Breast epithelium (tissue), 4 donors: ENCODE data around the gene SLC17A5. TPM values are rescaled to one million over a fixed set of nuclear protein-coding genes. Genes with fewer than 3 reads are reported as not detected.
"Not testable (repeated sequence)": the region's sequence is repeated elsewhere in the genome, so short reads cannot be mapped to it uniquely, and the experiment has no call there.

ENCODE experiments used
- DNase-seq, 2 donors: peaks; one replicate each; pipeline ENCODE4 v3.0.0-alpha.2; 2019; ENCODE audit warnings: low spot score in 2 of 2
- H3K27ac ChIP-seq, 2 donors: fragments of 200-600 bp; sonication (generic) in 1 of 2; one replicate each; pipeline ENCODE4 v1.5.1; 2016 to 2019; ENCODE audit warnings: mild to moderate bottlenecking in 1 of 2
- H3K27me3 ChIP-seq, 2 donors: fragments of 200-600 bp; sonication (generic) in 1 of 2; one replicate each; pipeline versions ENCODE4 v1.5.1 to v1.6.0; 2017 to 2019; ENCODE audit warnings: control low read depth in 1 of 2, mild to moderate bottlenecking in 1 of 2
- H3K36me3 ChIP-seq: fragments of 200-600 bp; one replicate; pipeline ENCODE4 v1.5.1; 2019
- H3K4me1 ChIP-seq, 2 donors: fragments of 200-600 bp; sonication (generic); one replicate each; pipeline ENCODE4 v1.5.1; 2016 to 2019; ENCODE audit warnings: control low read depth in 1 of 2
- H3K4me3 ChIP-seq, 3 donors: fragments of 200-600 bp; sonication (generic); 1 replicate in 2 of 3; 2 replicates in 1 of 3; pipeline ENCODE4 v1.5.1; 2016 to 2019; ENCODE audit warnings: mild to moderate bottlenecking in 3 of 3, moderate library complexity in 2 of 3
- H3K9me3 ChIP-seq, 2 donors: fragments of 200-600 bp; sonication (generic) in 1 of 2; one replicate each; pipeline ENCODE4 v1.5.1; 2016 to 2019; ENCODE audit warnings: control low read depth in 1 of 2
- POLR2A ChIP-seq: fragments of 450-650 bp; IDR thresholded peaks from one replicate; pipeline ENCODE4 v1.6.1; 2016; ENCODE audit warnings: antibody characterized with exemption, mild to moderate bottlenecking, moderate library complexity
- POLR2AphosphoS5 ChIP-seq, 3 donors: sonication (generic); formaldehyde crosslinking; IDR thresholded peaks; one replicate each; pipeline ENCODE4 v1.6.1; 2017; ENCODE audit warnings: antibody characterized with exemption in 3 of 3
- intact Hi-C: fragments of 100-400 bp; cut with DNase I; formaldehyde crosslinking; loops from one replicate; pipeline ENCODE4 v1.15.1; 2023; ENCODE audit warnings: low total_unique reads
- total RNA-seq, 3 donors: library from RNA; depleted of rRNA; stranded (reverse); fragments of >200 nt; gene quantifications; one replicate each; pipeline ENCODE4 v1.1.0, GENCODE V29; 2016
- TF ChIP-seq, protein P1 (sequence below), 3 donors: fragments of 450-650 bp; IDR thresholded peaks; one replicate each; pipeline ENCODE4 v1.5.1; 2016 to 2017; ENCODE audit warnings: antibody characterized with exemption in 3 of 3, mild to moderate bottlenecking in 3 of 3, moderate library complexity in 3 of 3

SLC17A5 gene
- total RNA-seq, 3 donors from 2014 or later, result 28.8 to 35.1 (median 35.0) TPM

DNA sequence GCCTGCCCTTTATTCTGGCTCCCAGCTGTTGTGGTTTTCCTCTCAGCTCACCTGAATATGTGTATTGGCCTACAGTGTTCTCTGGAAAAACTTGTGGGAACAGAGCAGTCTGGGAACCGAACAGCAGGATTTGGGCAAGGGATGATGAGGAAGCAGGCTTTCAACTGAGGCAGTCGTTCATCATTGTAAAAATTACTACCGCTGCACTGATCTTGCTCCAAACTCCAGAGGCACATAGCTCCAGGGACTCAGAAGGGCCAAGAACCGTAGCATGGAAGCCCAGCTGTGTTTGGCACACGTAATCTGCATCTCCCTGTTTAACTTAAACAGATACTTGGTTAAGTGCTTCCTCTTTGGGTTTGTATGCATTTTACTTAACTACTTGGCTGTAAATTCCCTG, 84.7 kb downstream of the SLC17A5 start:
- Histone ChIP-seq H3K36me3 (no peaks in the 10 kb centered on the region), H3K4me1 (no peaks in the 10 kb centered on the region), H3K9me3 (no peaks in the 10 kb centered on the region), H3K27me3 (no peaks in the 10 kb centered on the region), H3K27ac (no peak overlapping the region), H3K4me3 (no peak overlapping the region)
- intact Hi-C loops, result no loop called here
- TF ChIP-seq, protein P1, sequence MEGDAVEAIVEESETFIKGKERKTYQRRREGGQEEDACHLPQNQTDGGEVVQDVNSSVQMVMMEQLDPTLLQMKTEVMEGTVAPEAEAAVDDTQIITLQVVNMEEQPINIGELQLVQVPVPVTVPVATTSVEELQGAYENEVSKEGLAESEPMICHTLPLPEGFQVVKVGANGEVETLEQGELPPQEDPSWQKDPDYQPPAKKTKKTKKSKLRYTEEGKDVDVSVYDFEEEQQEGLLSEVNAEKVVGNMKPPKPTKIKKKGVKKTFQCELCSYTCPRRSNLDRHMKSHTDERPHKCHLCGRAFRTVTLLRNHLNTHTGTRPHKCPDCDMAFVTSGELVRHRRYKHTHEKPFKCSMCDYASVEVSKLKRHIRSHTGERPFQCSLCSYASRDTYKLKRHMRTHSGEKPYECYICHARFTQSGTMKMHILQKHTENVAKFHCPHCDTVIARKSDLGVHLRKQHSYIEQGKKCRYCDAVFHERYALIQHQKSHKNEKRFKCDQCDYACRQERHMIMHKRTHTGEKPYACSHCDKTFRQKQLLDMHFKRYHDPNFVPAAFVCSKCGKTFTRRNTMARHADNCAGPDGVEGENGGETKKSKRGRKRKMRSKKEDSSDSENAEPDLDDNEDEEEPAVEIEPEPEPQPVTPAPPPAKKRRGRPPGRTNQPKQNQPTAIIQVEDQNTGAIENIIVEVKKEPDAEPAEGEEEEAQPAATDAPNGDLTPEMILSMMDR (IDR thresholded peaks at IDR 0.05), result no peak
- no peak for TF ChIP-seq POLR2A
- no peak for TF ChIP-seq POLR2AphosphoS5 (IDR thresholded peaks at IDR 0.05)
- no peak for DNase-seq

DNA sequence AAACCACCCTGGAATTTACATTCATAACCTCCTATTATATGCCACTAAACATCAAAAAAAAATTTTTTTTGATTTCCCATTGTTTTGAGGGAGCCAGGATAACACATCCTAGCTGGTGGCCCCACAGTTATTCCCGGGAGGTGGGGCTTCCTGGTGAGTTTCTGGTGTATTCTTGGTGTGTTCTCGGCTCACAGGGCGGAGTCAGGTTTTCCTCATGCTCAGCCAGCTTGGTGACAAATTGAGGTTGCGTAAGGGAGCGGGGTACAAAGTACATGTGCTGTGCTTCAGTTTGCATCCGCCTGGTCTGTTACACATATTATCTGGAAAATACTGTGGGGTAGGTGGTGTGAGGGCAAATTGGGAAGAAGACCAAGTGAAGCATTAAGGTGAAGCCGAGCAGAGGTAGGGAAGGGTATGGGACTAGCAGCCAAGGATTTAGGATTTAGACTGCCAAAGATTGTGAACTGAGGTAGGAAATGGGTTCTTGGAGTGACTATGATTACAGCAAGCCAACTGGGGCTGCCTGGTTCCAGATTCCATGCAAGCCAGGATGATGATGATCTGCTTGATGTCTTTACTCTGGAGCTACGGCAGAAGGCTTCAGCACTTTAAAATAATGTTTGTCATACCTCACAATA, 86.7 kb downstream of the SLC17A5 start:
- Histone ChIP-seq H3K27me3 (no peaks in the 10 kb centered on the region), H3K27ac (peak overlapping the region in 1 of 2 donors; percentile 15), H3K4me1 (no peaks in the 10 kb centered on the region), H3K4me3 (no peak overlapping the region), H3K36me3 (no peaks in the 10 kb centered on the region), H3K9me3 (no peaks in the 10 kb centered on the region)
- TF ChIP-seq POLR2AphosphoS5 (IDR thresholded peaks at IDR 0.05) (peak in 1 of 3 donors; percentile 49), POLR2A (no peak)
- DNase-seq, result no peak
- intact Hi-C loops, result no loop called here

DNA sequence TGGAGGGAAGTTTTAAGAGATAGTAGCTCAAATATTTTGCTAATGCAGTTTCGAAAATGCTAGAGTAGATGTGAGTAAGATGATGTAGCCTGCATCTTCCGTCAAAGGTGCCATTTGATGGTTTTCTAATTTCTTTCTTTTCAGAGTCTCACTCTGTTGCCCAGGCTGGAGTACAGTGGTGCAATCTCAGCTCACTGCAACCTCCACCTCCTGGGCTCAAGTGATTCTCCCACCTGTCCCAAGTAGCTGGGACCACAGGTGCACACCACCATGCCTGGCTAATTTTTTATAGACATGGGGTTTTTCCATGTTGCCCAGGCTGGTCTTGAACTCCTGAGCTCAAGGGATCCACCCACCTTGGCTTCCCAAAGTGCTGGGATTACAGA, 87.3 kb downstream of the SLC17A5 start:
- H3K9me3 ChIP-seq, intact Hi-C loops, DNase-seq, H3K36me3 ChIP-seq, H3K4me1 ChIP-seq, H3K27ac ChIP-seq, H3K4me3 ChIP-seq, H3K27me3 ChIP-seq: not testable (repeated sequence)

DNA sequence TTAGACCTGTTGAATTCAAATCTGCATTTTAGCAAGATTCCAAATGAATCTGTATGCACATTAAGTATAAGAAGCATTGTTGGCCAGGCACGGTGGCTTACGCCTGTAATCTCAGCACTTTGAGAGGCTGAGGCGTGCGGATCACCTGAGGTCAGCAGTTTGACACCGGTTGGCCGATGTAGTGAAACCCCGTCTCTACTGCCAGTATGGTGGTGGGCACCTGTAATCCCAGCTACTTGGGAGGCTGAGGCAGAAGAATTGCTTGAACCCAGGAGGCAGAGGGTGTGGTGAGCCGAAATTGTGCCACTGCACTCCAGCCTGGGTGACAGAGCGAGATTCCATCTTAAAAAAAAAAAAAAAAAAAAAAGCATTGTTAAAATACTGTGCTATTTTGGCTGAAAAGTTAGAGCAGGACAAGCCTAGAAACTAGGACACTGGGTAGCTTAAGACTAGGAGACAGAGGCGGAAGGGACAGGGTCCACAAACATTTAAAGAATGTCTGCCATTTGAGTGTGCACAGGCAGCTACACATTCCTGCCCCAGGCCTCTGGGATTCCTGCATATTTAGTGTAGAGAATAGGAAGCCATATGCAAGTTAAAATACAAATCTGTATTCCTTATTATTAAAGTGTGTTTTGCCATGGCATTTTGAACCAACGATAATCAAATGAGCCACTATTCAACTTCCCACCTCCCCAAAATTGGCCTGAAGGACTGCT, 87.9 kb downstream of the SLC17A5 start:
- TF ChIP-seq, protein P1 (IDR thresholded peaks at IDR 0.05), result no peak
- TF ChIP-seq POLR2A (no peak), POLR2AphosphoS5 (IDR thresholded peaks at IDR 0.05) (no peak)
- Histone ChIP-seq H3K4me1 (no peaks in the 10 kb centered on the region), H3K4me3 (no peak overlapping the region), H3K9me3 (no peaks in the 10 kb centered on the region), H3K36me3 (no peaks in the 10 kb centered on the region), H3K27me3 (no peaks in the 10 kb centered on the region), H3K27ac (no peak overlapping the region)
- intact Hi-C loops, result no loop called here
- DNase-seq, result no peak

DNA sequence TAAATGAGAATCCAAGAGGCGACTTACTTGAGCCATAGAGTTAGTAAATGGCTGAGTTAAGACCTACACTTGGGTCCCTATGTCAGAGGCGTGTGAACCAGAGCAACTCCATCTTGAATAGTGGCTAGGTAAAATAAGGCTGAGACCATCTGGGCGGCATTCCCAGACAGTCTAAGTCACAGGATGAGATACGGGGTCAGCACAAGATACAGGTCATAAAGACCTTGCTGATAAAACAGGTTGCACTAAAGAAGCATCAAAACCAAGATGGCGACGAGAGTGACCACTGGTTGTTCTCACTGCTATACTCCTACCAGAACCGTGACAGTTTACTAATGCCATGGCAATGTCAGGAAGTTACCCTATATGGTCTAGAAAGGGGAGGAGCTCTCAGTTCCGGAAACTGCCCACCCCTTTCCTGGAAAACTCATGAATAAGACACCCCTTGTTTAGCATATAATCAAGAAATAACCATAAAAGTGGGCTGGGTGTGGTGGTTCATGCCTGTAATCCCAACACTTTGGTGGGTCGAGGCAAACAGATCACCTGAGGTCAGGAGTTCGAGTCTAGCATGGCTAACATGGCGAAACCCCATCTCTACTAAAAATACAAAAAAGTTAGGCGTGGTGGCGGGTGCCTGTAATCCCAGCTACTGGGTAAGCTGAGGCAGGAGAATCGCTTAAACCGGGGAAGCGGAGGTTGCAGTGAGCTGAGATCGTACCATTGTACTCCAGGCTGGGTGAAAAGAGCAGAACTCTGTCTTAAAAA, 89.0 kb downstream of the SLC17A5 start:
- Histone ChIP-seq H3K27ac (no peak overlapping the region), H3K4me3 (no peak overlapping the region), H3K4me1 (no peaks in the 10 kb centered on the region), H3K9me3 (no peaks in the 10 kb centered on the region), H3K27me3 (no peaks in the 10 kb centered on the region), H3K36me3 (no peaks in the 10 kb centered on the region)
- intact Hi-C loops, result no loop called here
- DNase-seq, result no peak
- TF ChIP-seq POLR2AphosphoS5 (IDR thresholded peaks at IDR 0.05), result no peak

DNA sequence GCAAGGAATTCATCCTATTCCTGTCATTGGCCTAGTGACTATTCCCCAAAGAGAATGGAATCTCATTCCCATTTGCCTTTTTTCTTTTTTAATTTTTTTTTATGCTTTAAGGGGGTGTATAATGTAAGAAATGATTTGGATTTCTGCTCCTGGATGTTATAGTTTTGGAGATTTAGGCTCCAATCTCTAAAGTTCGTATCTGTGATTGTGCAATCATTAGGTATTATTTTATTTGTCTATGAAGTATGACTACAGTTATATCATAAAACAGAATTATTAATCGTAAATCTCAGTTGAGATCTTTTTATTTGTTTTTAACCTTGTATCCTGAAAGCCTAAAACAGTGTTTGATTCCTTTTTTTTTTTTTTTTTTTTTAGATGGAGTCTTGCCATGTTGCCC, 91.2 kb downstream of the SLC17A5 start:
- Histone ChIP-seq H3K9me3 (no peaks in the 10 kb centered on the region), H3K27me3 (no peaks in the 10 kb centered on the region), H3K4me1 (no peaks in the 10 kb centered on the region), H3K36me3 (no peaks in the 10 kb centered on the region), H3K4me3 (no peak overlapping the region), H3K27ac (no peak overlapping the region)
- TF ChIP-seq POLR2A (no peak), POLR2AphosphoS5 (IDR thresholded peaks at IDR 0.05) (no peak)
- TF ChIP-seq, protein P1 (IDR thresholded peaks at IDR 0.05), result no peak
- no peak for DNase-seq
- intact Hi-C loops, result no loop called here
